Thymus (tissue), 11 donors: ENCODE results near the gene SORL1. TPM values are rescaled to one million over a fixed set of nuclear protein-coding genes. Genes with fewer than 3 reads are reported as not detected.
"Not testable (repeated sequence)": the region's sequence is repeated elsewhere in the genome, so short reads cannot be mapped to it uniquely, and the experiment has no call there.

Source experiments
- DNase-seq, 9 donors: peaks; one replicate each; pipeline ENCODE4 v3.0.0-alpha.2; 2013; ENCODE audit warnings: low spot score in 9 of 9, low read depth in 6 of 9, missing footprints in 1 of 9
- H3K27ac ChIP-seq, 2 donors: one replicate each; pipeline ENCODE4 v1.5.1; 2013; ENCODE audit warnings: control low read depth in 1 of 2, low read depth in 1 of 2, low read length in 1 of 2, mild to moderate bottlenecking in 1 of 2, moderate library complexity in 1 of 2
- H3K27me3 ChIP-seq, 2 donors: one replicate each; pipeline ENCODE4 v1.5.1; 2013; ENCODE audit warnings: low read length in 1 of 2; ENCODE audit not compliant: control insufficient read depth in 2 of 2, insufficient read depth in 1 of 2
- H3K36me3 ChIP-seq, 2 donors: one replicate each; pipeline ENCODE4 v1.5.1; 2013; ENCODE audit warnings: low read length in 1 of 2, mild to moderate bottlenecking in 1 of 2, moderate library complexity in 1 of 2; ENCODE audit not compliant: control insufficient read depth in 2 of 2, insufficient read depth in 2 of 2
- H3K4me1 ChIP-seq, 2 donors: one replicate each; pipeline ENCODE4 v1.5.1; 2013; ENCODE audit warnings: low read length in 2 of 2; ENCODE audit not compliant: control insufficient read depth in 2 of 2, insufficient read depth in 2 of 2
- H3K4me3 ChIP-seq, 2 donors: one replicate each; pipeline ENCODE4 v1.5.1; 2013; ENCODE audit warnings: low read length in 2 of 2, control low read depth in 1 of 2, mild to moderate bottlenecking in 1 of 2
- H3K9me3 ChIP-seq, 2 donors: one replicate each; pipeline ENCODE4 v1.5.1; 2013; ENCODE audit warnings: low read length in 1 of 2, mild to moderate bottlenecking in 1 of 2; ENCODE audit not compliant: control insufficient read depth in 2 of 2, insufficient read depth in 1 of 2
- WGBS: extraction: QIAGEN DNeasy Blood & Tissue Kit; methylation state at CpG from one replicate; pipeline ENCODE4 v1.1.7; 2013; 5-methylcytosine and 5-hydroxymethylcytosine counted together
- polyA plus RNA-seq: library from polyadenylated mRNA; stranded (reverse); fragments of 200-250 nt; gene quantifications from one replicate; pipeline ENCODE4 v1.2.3, GENCODE V29; 2013
- total RNA-seq: library from RNA; stranded (reverse); fragments of 120-200 nt; gene quantifications from one replicate; pipeline ENCODE4 v1.2.4, GENCODE V29; 2013
- donor health status: healthy.

SORL1 gene
- total and polyA plus RNA-seq, 2 donors = 7.4 to 23.8 TPM

GRCh38 chr11:121634889-121635288 is 182.8 kb downstream of the SORL1 start:
- 96% methylated on average over 7 of the region's 7 CpGs for WGBS
- no peak overlapping the region for H3K27ac ChIP-seq
- no peaks in the 10 kb centered on the region for H3K9me3 ChIP-seq
- no peak overlapping the region for H3K4me3 ChIP-seq
- no peaks in the 10 kb centered on the region for H3K27me3 ChIP-seq
- no peak for DNase-seq
- H3K4me1 ChIP-seq = no peaks in the 10 kb centered on the region
- H3K36me3 ChIP-seq = no peaks in the 10 kb centered on the region

GRCh38 chr11:121636081-121636799 is 184.1 kb downstream of the SORL1 start:
- no peaks in the 10 kb centered on the region for H3K36me3 ChIP-seq
- H3K4me1 ChIP-seq = no peaks in the 10 kb centered on the region
- no peaks in the 10 kb centered on the region for H3K9me3 ChIP-seq
- no peak overlapping the region for H3K4me3 ChIP-seq
- 90% methylated on average over 2 of the region's 2 CpGs for WGBS
- no peak for DNase-seq
- H3K27me3 ChIP-seq = no peaks in the 10 kb centered on the region
- H3K27ac ChIP-seq = no peak overlapping the region

GRCh38 chr11:121636800-121637176 is 184.7 kb downstream of the SORL1 start:
- Histone ChIP-seq H3K4me3 (no peak overlapping the region), H3K27ac (no peak overlapping the region), H3K36me3 (no peaks in the 10 kb centered on the region), H3K9me3 (no peaks in the 10 kb centered on the region), H3K4me1 (no peaks in the 10 kb centered on the region), H3K27me3 (no peaks in the 10 kb centered on the region)
- DNase-seq = no peak
- 97% methylated on average over 5 of the region's 5 CpGs for WGBS

GRCh38 chr11:121637587-121637986 is 185.5 kb downstream of the SORL1 start:
- not testable (repeated sequence) for DNase-seq, H3K4me1 ChIP-seq, H3K9me3 ChIP-seq, H3K27me3 ChIP-seq, H3K36me3 ChIP-seq, H3K4me3 ChIP-seq, H3K27ac ChIP-seq
- 95% methylated on average over 8 of the region's 8 CpGs for WGBS

GRCh38 chr11:121643479-121644186 is 191.5 kb downstream of the SORL1 start:
- Histone ChIP-seq H3K27me3 (no peaks in the 10 kb centered on the region), H3K4me1 (no peaks in the 10 kb centered on the region), H3K27ac (no peak overlapping the region), H3K36me3 (no peaks in the 10 kb centered on the region), H3K4me3 (no peak overlapping the region), H3K9me3 (no peaks in the 10 kb centered on the region)
- 92% methylated on average over 9 of the region's 9 CpGs for WGBS
- DNase-seq = no peak

GRCh38 chr11:121644187-121644512 is 192.0 kb downstream of the SORL1 start:
- no peaks in the 10 kb centered on the region for H3K36me3 ChIP-seq
- H3K27ac ChIP-seq = no peak overlapping the region
- H3K4me3 ChIP-seq = no peak overlapping the region
- WGBS = 90% methylated on average over 4 of the region's 4 CpGs
- H3K4me1 ChIP-seq = no peaks in the 10 kb centered on the region
- no peaks in the 10 kb centered on the region for H3K9me3 ChIP-seq
- DNase-seq = no peak
- H3K27me3 ChIP-seq = no peaks in the 10 kb centered on the region

GRCh38 chr11:121645001-121645400 is 192.9 kb downstream of the SORL1 start:
- Histone ChIP-seq H3K36me3 (no peaks in the 10 kb centered on the region), H3K27ac (no peak overlapping the region), H3K4me1 (peaks cover 0 to 8% of the 10 kb centered on the region in 2 donors), H3K27me3 (no peaks in the 10 kb centered on the region), H3K4me3 (no peak overlapping the region), H3K9me3 (no peaks in the 10 kb centered on the region)
- 93% methylated on average over 2 of the region's 2 CpGs for WGBS
- no peak for DNase-seq

GRCh38 chr11:121645596-121645995 is 193.5 kb downstream of the SORL1 start:
- Histone ChIP-seq H3K4me1 (peaks cover 5 to 14% of the 10 kb centered on the region in 2 donors), H3K36me3 (no peaks in the 10 kb centered on the region), H3K27ac (no peak overlapping the region), H3K4me3 (no peak overlapping the region), H3K27me3 (no peaks in the 10 kb centered on the region), H3K9me3 (no peaks in the 10 kb centered on the region)
- 100% methylated on average over 1 of the region's 1 CpG for WGBS
- no peak for DNase-seq

- Histone ChIP-seq H3K27me3 (no peaks in the 10 kb centered on the region), H3K4me1 (peaks cover 13 to 30% of the 10 kb centered on the region in 2 donors), H3K9me3 (no peaks in the 10 kb centered on the region), H3K4me3 (no peak overlapping the region), H3K36me3 (no peaks in the 10 kb centered on the region), H3K27ac (no peak overlapping the region)
- DNase-seq = no peak
- WGBS = 99% methylated on average over 4 of the region's 4 CpGs
These were observed 196.2 kb downstream of the SORL1 start for GRCh38 chr11:121648306-121648705.
